Karpas-422 (cell line): ENCODE results near the gene UTP20. TPM values are rescaled to one million over a fixed set of nuclear protein-coding genes. Genes with fewer than 3 reads are reported as not detected.

Source experiments
- DNase-seq: peaks from one replicate; pipeline ENCODE4 v3.0.0-alpha.2; 2015
- H2AFZ ChIP-seq: fragments of 200-600 bp; sonication (generic); 2 replicates; pipeline ENCODE4 v1.6.1; 2014; ENCODE audit warnings: antibody characterized with exemption, low read length, mixed read lengths
- H3K27ac ChIP-seq: fragments of 200-600 bp; sonication (generic); 2 replicates; pipeline ENCODE4 v1.5.1; 2014; ENCODE audit warnings: mild to moderate bottlenecking, low read length, moderate library complexity
- H3K27me3 ChIP-seq: fragments of 200-600 bp; sonication (generic); 2 replicates; pipeline ENCODE4 v1.6.1; 2014; ENCODE audit warnings: low read length, mixed read lengths
- H3K36me3 ChIP-seq: fragments of 200-600 bp; sonication (generic); 2 replicates; pipeline ENCODE4 v1.6.1; 2014; ENCODE audit warnings: low read length, mixed read lengths; ENCODE audit not compliant: insufficient read depth
- H3K4me1 ChIP-seq: fragments of 200-600 bp; sonication (generic); 2 replicates; pipeline ENCODE4 v1.6.1; 2014; ENCODE audit warnings: mild to moderate bottlenecking, low read length, mixed read lengths
- H3K4me2 ChIP-seq: fragments of 200-600 bp; sonication (generic); 2 replicates; pipeline ENCODE4 v1.6.1; 2014; ENCODE audit warnings: low read length, low read depth, mild to moderate bottlenecking; ENCODE audit not compliant: poor library complexity, severe bottlenecking
- H3K4me3 ChIP-seq: fragments of 200-600 bp; sonication (generic); 2 replicates; pipeline ENCODE4 v1.5.1; 2014; ENCODE audit warnings: mild to moderate bottlenecking, antibody characterized with exemption, low read length, mixed read lengths
- H3K79me2 ChIP-seq: fragments of 200-600 bp; sonication (generic); 2 replicates; pipeline ENCODE4 v1.6.1; 2014; ENCODE audit warnings: mild to moderate bottlenecking, low read length, mixed read lengths
- H3K9ac ChIP-seq: fragments of 200-600 bp; sonication (generic); 2 replicates; pipeline ENCODE4 v1.6.0; 2014; ENCODE audit warnings: low read length
- H3K9me2 ChIP-seq: fragments of 200-600 bp; sonication (generic), shearing (Covaris generic); replicated peaks from 2 replicates; pipeline ENCODE4 v1.6.0; 2014; ENCODE audit warnings: mild to moderate bottlenecking, low read length, moderate library complexity; ENCODE audit not compliant: insufficient read depth
- H3K9me3 ChIP-seq: fragments of 300-700, 200-600 bp; sonication (generic); 2 replicates; pipeline ENCODE4 v1.6.1; 2014; ENCODE audit warnings: low read length, mixed read lengths
- H4K20me1 ChIP-seq: fragments of 200-600 bp; sonication (generic); 2 replicates; pipeline ENCODE4 v1.6.1; 2014; ENCODE audit warnings: mild to moderate bottlenecking, antibody characterized with exemption, low read length, low read depth; ENCODE audit not compliant: insufficient read depth
- total RNA-seq: library from RNA; depleted of rRNA; stranded (reverse); fragments of >200 nt; shearing (Covaris generic); gene quantifications from 2 replicates; pipeline ENCODE4 v1.2.3, GENCODE V29; 2014; ENCODE audit warnings: low replicate concordance

UTP20 gene
- total RNA-seq, 1 experiment from 2014 or later, result 15.2 TPM

DNA sequence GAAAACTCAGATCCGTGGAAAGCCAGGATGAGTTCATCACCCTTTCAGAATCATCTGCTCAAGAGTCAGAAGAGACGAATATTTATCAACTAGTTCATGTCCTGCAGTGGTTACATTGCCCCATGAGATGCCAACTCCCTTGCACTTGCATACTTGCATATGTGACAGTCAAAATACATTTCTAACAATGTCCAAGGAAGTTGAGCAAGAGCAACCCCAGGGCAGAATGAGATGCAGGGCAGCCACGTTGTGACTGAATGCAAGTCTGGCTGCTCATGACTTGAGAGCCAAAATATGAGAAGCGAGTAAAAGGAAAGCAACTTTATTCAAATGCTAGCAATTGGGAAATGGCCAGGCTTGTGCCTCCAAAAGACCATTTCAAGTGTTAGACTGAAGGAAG lies 23.6 kb upstream of the UTP20 start:
- H3K79me2 ChIP-seq, result no peaks in the 10 kb centered on the region
- no peaks in the 10 kb centered on the region for H3K27me3 ChIP-seq
- no peak overlapping the region for H3K9ac ChIP-seq
- no peaks in the 10 kb centered on the region for H3K4me1 ChIP-seq
- DNase-seq, result no peak
- H4K20me1 ChIP-seq, result no peaks in the 10 kb centered on the region
- H3K27ac ChIP-seq, result no peak overlapping the region
- H3K36me3 ChIP-seq, result no peaks in the 10 kb centered on the region
- H3K9me2 ChIP-seq, result no peaks in the 10 kb centered on the region
- no peak overlapping the region for H2AFZ ChIP-seq
- no peaks in the 10 kb centered on the region for H3K9me3 ChIP-seq
- H3K4me2 ChIP-seq, result no peak overlapping the region
- no peak overlapping the region for H3K4me3 ChIP-seq

DNA sequence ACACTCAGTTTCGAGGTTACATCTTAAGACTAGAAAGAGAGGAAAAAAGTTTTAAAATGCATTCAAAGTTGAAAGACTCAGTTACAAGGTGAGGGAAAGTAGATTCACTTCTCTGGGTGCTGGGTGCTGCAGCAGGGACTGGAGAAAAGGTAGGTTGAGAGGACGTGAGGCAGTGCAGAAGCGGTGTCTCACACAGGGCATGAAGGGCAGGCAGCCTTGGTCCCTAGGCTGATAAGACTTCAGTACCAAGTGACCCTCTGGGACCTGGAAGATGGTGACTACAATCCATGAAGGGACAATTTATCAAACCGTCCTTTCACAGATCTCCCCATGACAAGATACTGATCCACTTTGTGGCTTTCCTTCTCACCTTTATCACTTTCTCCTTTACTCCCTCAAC lies 22.5 kb upstream of the UTP20 start:
- H3K9me3 ChIP-seq, result no peaks in the 10 kb centered on the region
- no peaks in the 10 kb centered on the region for H3K36me3 ChIP-seq
- no peaks in the 10 kb centered on the region for H3K4me1 ChIP-seq
- H3K27me3 ChIP-seq, result no peaks in the 10 kb centered on the region
- H3K27ac ChIP-seq, result no peak overlapping the region
- H4K20me1 ChIP-seq, result no peaks in the 10 kb centered on the region
- DNase-seq, result no peak
- H3K4me2 ChIP-seq, result no peak overlapping the region
- H2AFZ ChIP-seq, result no peak overlapping the region
- H3K4me3 ChIP-seq, result no peak overlapping the region
- H3K9me2 ChIP-seq, result no peaks in the 10 kb centered on the region
- no peaks in the 10 kb centered on the region for H3K79me2 ChIP-seq
- no peak overlapping the region for H3K9ac ChIP-seq

DNA sequence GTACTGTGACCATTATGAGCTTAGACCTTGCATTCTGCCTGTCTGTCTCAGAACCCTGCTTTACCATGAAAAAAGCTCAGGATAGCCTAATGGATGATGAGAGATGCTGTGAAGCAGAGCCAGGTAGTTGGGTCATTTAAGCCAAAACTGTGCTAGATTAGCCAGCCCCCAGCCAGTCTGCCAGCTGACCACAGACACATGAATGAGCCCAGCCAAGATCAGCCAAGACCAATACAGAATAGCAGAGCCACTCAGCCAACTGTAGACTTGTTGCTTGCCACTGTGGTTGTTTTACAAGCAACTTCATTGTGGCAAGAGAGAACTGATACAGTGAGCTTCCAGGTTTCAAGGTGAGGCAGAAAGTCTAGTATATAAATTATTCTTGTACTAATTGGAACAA lies 12.8 kb upstream of the UTP20 start:
- no peaks in the 10 kb centered on the region for H3K79me2 ChIP-seq
- no peaks in the 10 kb centered on the region for H3K9me2 ChIP-seq
- no peaks in the 10 kb centered on the region for H3K27me3 ChIP-seq
- no peak overlapping the region for H3K4me2 ChIP-seq
- no peak overlapping the region for H3K9ac ChIP-seq
- H3K4me3 ChIP-seq, result no peak overlapping the region
- DNase-seq, result no peak
- H3K36me3 ChIP-seq, result no peaks in the 10 kb centered on the region
- no peaks in the 10 kb centered on the region for H4K20me1 ChIP-seq
- no peak overlapping the region for H3K27ac ChIP-seq
- H3K9me3 ChIP-seq, result no peaks in the 10 kb centered on the region
- H3K4me1 ChIP-seq, result no peaks in the 10 kb centered on the region
- no peak overlapping the region for H2AFZ ChIP-seq

DNA sequence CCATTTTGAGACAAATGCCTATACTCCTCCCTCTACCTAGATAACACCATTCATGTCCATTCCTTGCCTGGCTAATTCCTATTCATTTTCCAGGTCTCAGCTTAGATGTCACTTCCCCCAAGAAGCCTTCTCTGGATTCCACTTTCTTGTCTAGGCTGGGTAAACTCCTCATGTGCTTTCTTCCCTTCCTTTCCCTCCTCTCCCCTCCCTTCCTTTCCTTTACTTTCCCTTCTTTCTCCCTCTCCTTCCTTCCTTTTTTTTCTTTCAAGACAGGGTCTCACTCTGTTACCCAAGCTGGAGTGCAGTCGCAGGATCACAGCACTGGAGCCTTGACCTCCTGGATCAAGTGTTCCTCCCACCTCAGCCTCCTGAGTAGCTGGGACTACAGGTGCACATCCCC lies 3.5 kb upstream of the UTP20 start:
- Histone ChIP-seq H3K4me2 (no peak overlapping the region), H4K20me1 (no peaks in the 10 kb centered on the region), H3K9ac (no peak overlapping the region), H3K79me2 (peaks cover 15% of the 10 kb centered on the region), H3K36me3 (no peaks in the 10 kb centered on the region), H3K27ac (no peak overlapping the region), H3K27me3 (no peaks in the 10 kb centered on the region), H2AFZ (no peak overlapping the region), H3K9me2 (no peaks in the 10 kb centered on the region), H3K4me1 (peaks cover 11% of the 10 kb centered on the region), H3K9me3 (no peaks in the 10 kb centered on the region), H3K4me3 (no peak overlapping the region)
- DNase-seq, result no peak

DNA sequence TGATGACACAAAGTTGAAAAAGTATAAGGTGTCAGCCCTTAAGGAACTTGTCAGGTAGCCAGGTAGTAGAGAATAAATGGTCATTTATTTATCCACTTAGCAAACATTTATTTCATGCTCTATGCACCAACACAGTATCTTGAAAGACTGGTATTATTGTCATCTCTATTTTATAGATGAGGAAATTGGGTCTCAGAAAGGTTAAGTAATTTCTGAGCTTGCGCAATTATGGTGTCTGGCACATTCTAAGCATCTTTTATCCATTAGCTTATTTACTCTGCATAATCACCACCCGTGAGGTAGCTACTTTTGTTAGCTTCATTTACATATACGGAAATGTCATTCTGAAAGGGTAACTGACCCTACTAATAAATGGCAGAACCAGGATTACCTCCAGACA lies 2.5 kb upstream of the UTP20 start:
- H3K4me3 ChIP-seq, result no peak overlapping the region
- no peak overlapping the region for H2AFZ ChIP-seq
- H3K9me3 ChIP-seq, result no peaks in the 10 kb centered on the region
- H3K4me2 ChIP-seq, result no peak overlapping the region
- H3K9ac ChIP-seq, result no peak overlapping the region
- H3K4me1 ChIP-seq, result peaks cover 11% of the 10 kb centered on the region
- no peaks in the 10 kb centered on the region for H3K9me2 ChIP-seq
- no peaks in the 10 kb centered on the region; the same call in 1 of the 2 replicates for H3K36me3 ChIP-seq
- no peaks in the 10 kb centered on the region for H4K20me1 ChIP-seq
- no peak for DNase-seq
- peaks cover 21% of the 10 kb centered on the region for H3K79me2 ChIP-seq
- no peak overlapping the region for H3K27ac ChIP-seq
- H3K27me3 ChIP-seq, result no peaks in the 10 kb centered on the region

DNA sequence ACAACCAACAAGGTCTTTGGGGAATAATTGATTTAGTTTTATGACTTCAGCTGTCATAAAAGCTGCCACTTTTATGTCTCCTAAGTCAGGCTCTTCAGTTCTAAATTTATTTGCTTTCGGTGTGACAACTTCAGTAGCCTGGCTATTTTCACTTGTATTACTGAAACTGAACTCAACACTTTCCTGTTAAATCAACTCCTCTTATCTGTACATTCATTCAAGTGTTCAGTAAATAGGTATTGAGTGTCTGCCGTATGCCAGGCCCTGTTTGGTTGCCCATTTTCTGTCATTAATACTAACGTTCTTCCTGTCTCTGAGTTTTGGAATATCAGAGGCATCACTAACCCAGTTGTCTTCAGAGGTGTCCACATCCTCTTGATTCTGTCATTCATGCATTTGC lies 7.5 kb downstream of the UTP20 start:
- H2AFZ ChIP-seq, result no peak overlapping the region
- H3K79me2 ChIP-seq, result peaks cover 18% of the 10 kb centered on the region
- no peak for DNase-seq
- no peak overlapping the region for H3K9ac ChIP-seq
- no peaks in the 10 kb centered on the region for H3K27me3 ChIP-seq
- no peak overlapping the region for H3K27ac ChIP-seq
- H4K20me1 ChIP-seq, result no peaks in the 10 kb centered on the region
- no peaks in the 10 kb centered on the region for H3K9me3 ChIP-seq
- H3K4me2 ChIP-seq, result no peak overlapping the region
- no peaks in the 10 kb centered on the region for H3K4me1 ChIP-seq
- peaks cover 57% of the 10 kb centered on the region for H3K36me3 ChIP-seq
- H3K4me3 ChIP-seq, result no peak overlapping the region
- H3K9me2 ChIP-seq, result no peaks in the 10 kb centered on the region

DNA sequence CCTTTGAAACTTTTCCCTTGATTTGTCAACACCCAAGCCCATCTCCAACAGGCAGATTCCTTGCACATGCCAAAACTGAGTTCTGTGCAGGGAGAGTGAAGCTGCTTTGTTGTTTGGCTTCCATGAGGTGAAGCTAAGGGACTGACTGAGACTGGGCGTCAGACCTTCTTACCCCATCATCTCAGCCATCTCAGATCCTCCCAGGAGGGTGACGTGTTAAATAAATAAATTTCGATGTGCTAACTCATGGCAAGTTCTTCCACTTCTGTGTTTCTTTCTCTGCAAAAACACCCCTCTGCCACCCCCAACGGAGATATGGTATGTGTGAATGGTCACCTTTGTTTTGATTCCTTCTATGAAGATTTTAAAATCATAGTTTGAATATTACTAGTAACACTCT lies 17.8 kb downstream of the UTP20 start:
- peaks cover 39% of the 10 kb centered on the region; the same call in 1 of the 2 replicates for H3K36me3 ChIP-seq
- H2AFZ ChIP-seq, result no peak overlapping the region
- H3K79me2 ChIP-seq, result no peaks in the 10 kb centered on the region
- no peaks in the 10 kb centered on the region for H3K9me3 ChIP-seq
- H3K9ac ChIP-seq, result no peak overlapping the region
- H3K4me3 ChIP-seq, result no peak overlapping the region
- no peaks in the 10 kb centered on the region for H4K20me1 ChIP-seq
- no peaks in the 10 kb centered on the region for H3K4me1 ChIP-seq
- DNase-seq, result no peak
- no peaks in the 10 kb centered on the region for H3K9me2 ChIP-seq
- no peaks in the 10 kb centered on the region for H3K27me3 ChIP-seq
- H3K27ac ChIP-seq, result no peak overlapping the region
- H3K4me2 ChIP-seq, result no peak overlapping the region

DNA sequence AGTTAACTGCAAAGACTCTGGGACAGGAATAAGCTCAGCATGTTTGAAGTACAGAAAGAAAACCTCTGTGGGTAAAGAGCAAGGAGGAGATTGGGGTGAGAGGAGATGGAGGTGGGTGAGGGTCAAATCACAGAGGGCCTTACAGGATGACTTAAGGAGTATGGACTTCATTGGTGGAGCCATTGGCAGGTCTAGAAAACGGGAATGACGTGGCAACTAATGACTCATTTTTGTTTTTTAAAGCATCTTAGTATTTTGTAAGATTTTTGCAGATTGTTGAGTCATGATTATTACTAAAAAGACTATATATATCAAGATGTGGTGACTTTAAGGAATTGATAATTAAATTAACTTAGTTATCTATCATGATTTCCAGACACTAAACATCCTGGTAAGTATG lies 18.5 kb downstream of the UTP20 start:
- no peaks in the 10 kb centered on the region for H4K20me1 ChIP-seq
- H3K4me1 ChIP-seq, result no peaks in the 10 kb centered on the region
- H3K4me2 ChIP-seq, result no peak overlapping the region
- DNase-seq, result no peak
- H2AFZ ChIP-seq, result no peak overlapping the region
- no peaks in the 10 kb centered on the region for H3K79me2 ChIP-seq
- H3K9me3 ChIP-seq, result no peaks in the 10 kb centered on the region
- H3K27me3 ChIP-seq, result no peaks in the 10 kb centered on the region
- H3K4me3 ChIP-seq, result no peak overlapping the region
- H3K9me2 ChIP-seq, result no peaks in the 10 kb centered on the region
- no peak overlapping the region for H3K27ac ChIP-seq
- peaks cover 39% of the 10 kb centered on the region; the same call in 1 of the 2 replicates for H3K36me3 ChIP-seq
- H3K9ac ChIP-seq, result no peak overlapping the region

DNA sequence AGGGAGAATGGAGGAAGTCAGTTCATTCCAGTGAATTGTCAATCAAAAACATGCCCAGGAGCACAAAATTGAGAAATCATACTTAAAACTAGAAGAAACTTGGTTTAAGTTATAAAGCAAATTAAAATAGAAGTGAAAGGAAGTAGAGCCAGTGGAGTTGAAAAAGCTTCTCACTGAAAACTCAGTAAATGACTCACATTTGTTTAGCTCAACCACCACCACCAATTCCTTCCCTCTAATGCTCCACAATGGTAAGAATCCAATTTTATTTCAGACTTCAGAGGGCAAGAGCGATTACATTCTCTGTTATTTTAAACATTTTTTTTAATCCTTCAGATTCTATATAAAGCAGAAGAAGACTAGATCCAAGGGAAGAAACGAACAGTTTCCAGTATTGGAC lies 19.4 kb downstream of the UTP20 start:
- Histone ChIP-seq H2AFZ (no peak overlapping the region), H3K4me2 (no peak overlapping the region), H3K9ac (no peak overlapping the region), H3K79me2 (no peaks in the 10 kb centered on the region), H4K20me1 (no peaks in the 10 kb centered on the region), H3K4me3 (no peak overlapping the region), H3K36me3 (peaks cover 35% of the 10 kb centered on the region; the same call in 1 of the 2 replicates), H3K27ac (no peak overlapping the region), H3K27me3 (no peaks in the 10 kb centered on the region), H3K4me1 (no peaks in the 10 kb centered on the region), H3K9me3 (no peaks in the 10 kb centered on the region), H3K9me2 (no peaks in the 10 kb centered on the region)
- DNase-seq, result no peak
